Activated naive CD4-positive, alpha-beta T cell treated with Interleukin-2 at 50 U/mL for 16 hours (primary cell): ENCODE results near the gene TBXT.
"Not testable (repeated sequence)": the region's sequence is repeated elsewhere in the genome, so short reads cannot be mapped to it uniquely, and the experiment has no call there.

Experiments
- DNase-seq: peaks from one replicate; pipeline ENCODE4 v3.0.0-alpha.2; 2020

The TBXT gene

GRCh38 chr6:166167801-166168615 is at the start of gene TBXT:
TSS of gene TBXT (minus strand) at chr6:166167851. CDS start at chr6:166167591, 260 bp downstream.
- no peak for DNase-seq

GRCh38 chr6:166207284-166207561 is 39.6 kb upstream of the TBXT start:
- DNase-seq: no peak

GRCh38 chr6:166206510-166207283 is 39.0 kb upstream of the TBXT start:
- no peak for DNase-seq

GRCh38 chr6:166206066-166206465 is 38.4 kb upstream of the TBXT start:
- DNase-seq: no peak

GRCh38 chr6:166204852-166205650 is 37.4 kb upstream of the TBXT start:
- DNase-seq: no peak

- no peak for DNase-seq
Observed at GRCh38 chr6:166203641-166204222, 36.1 kb upstream of the TBXT start.

GRCh38 chr6:166203003-166203640 is 35.5 kb upstream of the TBXT start:
- DNase-seq: no peak

GRCh38 chr6:166202321-166202733 is 34.7 kb upstream of the TBXT start:
- no peak for DNase-seq

- no peak for DNase-seq
Observed at GRCh38 chr6:166201878-166202277, 34.2 kb upstream of the TBXT start.

- no peak for DNase-seq
Observed at GRCh38 chr6:166197361-166197760, 29.7 kb upstream of the TBXT start.

GRCh38 chr6:166195860-166196238 is 28.2 kb upstream of the TBXT start:
- DNase-seq: no peak

GRCh38 chr6:166194914-166195859 is 27.5 kb upstream of the TBXT start:
- no peak for DNase-seq

GRCh38 chr6:166192557-166192956 is 24.9 kb upstream of the TBXT start:
- DNase-seq: no peak

GRCh38 chr6:166192136-166192535 is 24.5 kb upstream of the TBXT start:
- no peak for DNase-seq

- DNase-seq: no peak
Observed at GRCh38 chr6:166179704-166180103, 12.1 kb upstream of the TBXT start.

GRCh38 chr6:166176106-166176505 is 8.5 kb upstream of the TBXT start:
- no peak for DNase-seq

- DNase-seq: not testable (repeated sequence)
Observed at GRCh38 chr6:166175093-166175492, 7.4 kb upstream of the TBXT start.

- DNase-seq: no peak
Observed at GRCh38 chr6:166174031-166174430, 6.4 kb upstream of the TBXT start.

- no peak for DNase-seq
Observed at GRCh38 chr6:166173281-166173951, 5.8 kb upstream of the TBXT start.

- no peak for DNase-seq
Observed at GRCh38 chr6:166172546-166172945, 4.9 kb upstream of the TBXT start.
